Lower leg skin (tissue), 4 donors: ENCODE data around the gene SLC39A11. TPM values are rescaled to one million over a fixed set of nuclear protein-coding genes. Genes with fewer than 3 reads are reported as not detected.
"Not testable (repeated sequence)": the region's sequence is repeated elsewhere in the genome, so short reads cannot be mapped to it uniquely, and the experiment has no call there.

ENCODE experiments used
- DNase-seq, 2 donors: peaks; one replicate each; pipeline ENCODE4 v3.0.0-alpha.2; 2019; ENCODE audit warnings: low spot score in 2 of 2
- H3K4me3 ChIP-seq: fragments of 200-600 bp; sonication (generic); 2 replicates; pipeline ENCODE4 v1.5.1; 2017; ENCODE audit warnings: mild to moderate bottlenecking, low read depth; ENCODE audit not compliant: poor library complexity, severe bottlenecking
- CTCF ChIP-seq, 3 donors: fragments of 450-650 bp; IDR thresholded peaks; one replicate each; pipeline ENCODE4 v1.5.1; 2016; ENCODE audit warnings: antibody characterized with exemption in 3 of 3, mild to moderate bottlenecking in 3 of 3, moderate library complexity in 2 of 3
- POLR2A ChIP-seq, 2 donors: fragments of 450-650 bp; IDR thresholded peaks; one replicate each; pipeline ENCODE4 v1.6.1; 2016 to 2017; ENCODE audit warnings: antibody characterized with exemption in 2 of 2, mild to moderate bottlenecking in 1 of 2, moderate library complexity in 1 of 2
- WGBS, 2 donors: methylation state at CpG; one replicate each; pipeline ENCODE4 v1.1.5; 2018; 5-methylcytosine and 5-hydroxymethylcytosine counted together
- intact Hi-C: fragments of 100-400 bp; cut with DNase I; formaldehyde crosslinking; loops from one replicate; pipeline ENCODE4 v1.15.0; 2023; ENCODE audit warnings: low total_unique reads
- total RNA-seq, 4 donors: library from RNA; depleted of rRNA; stranded (reverse); fragments of >200 nt; gene quantifications; one replicate each; pipeline ENCODE4 v1.1.0, GENCODE V29; 2016

SLC39A11 gene
- total RNA-seq, 4 donors from 2014 or later: 41.6 to 59.0 (median 47.1) TPM

DNA sequence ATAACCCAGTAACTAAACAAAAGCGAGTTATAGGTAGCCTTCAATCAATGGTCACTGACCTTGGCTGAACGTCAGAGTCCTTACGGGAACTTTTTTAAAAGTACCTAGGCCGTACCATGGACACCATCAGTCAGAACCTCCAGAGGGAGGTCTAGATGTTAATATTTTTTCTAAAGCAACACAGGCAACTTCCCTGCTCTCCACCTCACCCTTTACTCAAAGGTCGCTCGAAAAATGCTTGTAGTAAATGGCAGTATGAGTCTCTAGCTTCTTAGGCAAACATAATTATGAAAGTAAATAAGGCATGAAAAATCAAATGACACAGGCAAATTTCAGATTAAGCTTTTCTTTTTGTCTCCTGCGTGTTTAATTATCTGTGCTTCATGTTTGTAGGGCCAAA lies 82.1 kb downstream of the SLC39A11 start:
- TF ChIP-seq CTCF (IDR thresholded peaks at IDR 0.05) (no peak), POLR2A (IDR thresholded peaks at IDR 0.05) (no peak)
- intact Hi-C loops: no loop called here
- WGBS, 2 donors: 79 to 90% methylated on average over 7 of the region's 7 CpGs
- no peak overlapping the region for H3K4me3 ChIP-seq
- no peak for DNase-seq

DNA sequence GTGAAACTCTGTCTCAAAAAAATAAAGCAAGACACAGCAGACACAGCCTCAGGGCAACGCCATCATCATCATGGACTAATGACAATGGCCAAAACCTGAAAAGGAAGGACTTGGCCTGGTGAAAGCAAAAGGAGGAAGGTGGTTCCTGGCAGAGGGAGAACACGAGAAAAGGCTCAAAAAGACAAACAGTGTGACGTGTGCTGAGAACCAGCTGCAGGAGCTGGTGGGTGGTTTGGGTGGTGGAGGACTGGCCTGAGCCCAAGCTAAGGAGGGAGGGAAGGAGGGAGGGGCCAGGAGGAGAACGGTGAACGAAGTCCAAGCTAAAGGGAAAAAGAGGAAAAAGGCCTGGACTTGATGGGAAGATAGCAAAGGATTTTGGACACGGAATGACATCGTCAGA lies 85.1 kb downstream of the SLC39A11 start:
- intact Hi-C loops: no loop called here
- TF ChIP-seq POLR2A (IDR thresholded peaks at IDR 0.05): no peak
- no peak for TF ChIP-seq CTCF (IDR thresholded peaks at IDR 0.05)

DNA sequence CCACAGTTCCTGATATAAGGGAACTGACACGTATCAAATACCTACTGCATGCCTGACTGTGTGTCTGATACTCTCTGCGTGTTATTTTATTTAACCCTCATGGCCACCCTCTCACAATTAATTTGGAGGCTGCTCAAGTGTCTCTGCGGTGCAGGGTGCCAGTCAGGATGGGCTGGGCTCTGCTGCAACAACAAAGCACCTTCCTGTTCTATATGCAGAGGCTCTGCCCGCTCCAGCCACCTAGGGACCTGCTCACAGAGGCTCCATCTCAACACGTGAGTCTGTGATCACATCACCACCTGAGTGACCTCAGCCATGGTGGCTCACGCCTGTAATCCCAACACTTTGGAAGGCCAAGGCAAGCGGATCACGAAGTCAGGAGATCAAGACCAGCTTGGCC lies 87.1 kb downstream of the SLC39A11 start:
- WGBS, 2 donors: 90 to 93% methylated on average over 8 of the region's 8 CpGs
- intact Hi-C loops: no loop called here
- no peak for TF ChIP-seq POLR2A (IDR thresholded peaks at IDR 0.05)
- TF ChIP-seq CTCF (IDR thresholded peaks at IDR 0.05): no peak
- peak in 1 of 2 donors; percentile 62 for DNase-seq
- H3K4me3 ChIP-seq: no peak overlapping the region

More for the DNA sequence above, 85.1 kb downstream of the SLC39A11 start:
- peak in 1 of 2 donors; percentile 56 for DNase-seq
- 59% methylated on average over 7 of the region's 7 CpGs for WGBS, 2 donors
- H3K4me3 ChIP-seq: no peak overlapping the region

DNA sequence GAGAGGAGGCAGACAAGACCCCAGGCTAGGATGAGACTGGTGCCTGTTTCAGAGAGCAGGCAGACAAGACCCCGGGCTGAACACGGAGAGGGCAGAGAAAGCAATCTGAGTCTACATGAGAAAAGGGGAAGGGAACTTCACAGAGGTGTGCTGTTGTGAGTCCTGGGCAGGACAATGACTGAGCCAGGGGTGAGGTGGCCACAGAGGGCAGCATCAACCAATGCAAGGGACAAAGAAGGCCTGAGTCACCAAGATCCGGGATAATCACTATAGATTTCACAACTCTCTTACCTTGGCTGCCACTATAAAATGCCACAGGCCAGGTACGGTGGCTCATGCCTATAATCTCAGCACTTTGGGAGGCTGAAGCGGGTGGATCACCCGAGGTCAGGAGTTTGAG lies 89.0 kb downstream of the SLC39A11 start:
- TF ChIP-seq POLR2A (IDR thresholded peaks at IDR 0.05): no peak
- TF ChIP-seq CTCF (IDR thresholded peaks at IDR 0.05): no peak
- 80 to 83% methylated on average over 6 of the region's 6 CpGs for WGBS, 2 donors
- intact Hi-C loops: no loop called here

DNA sequence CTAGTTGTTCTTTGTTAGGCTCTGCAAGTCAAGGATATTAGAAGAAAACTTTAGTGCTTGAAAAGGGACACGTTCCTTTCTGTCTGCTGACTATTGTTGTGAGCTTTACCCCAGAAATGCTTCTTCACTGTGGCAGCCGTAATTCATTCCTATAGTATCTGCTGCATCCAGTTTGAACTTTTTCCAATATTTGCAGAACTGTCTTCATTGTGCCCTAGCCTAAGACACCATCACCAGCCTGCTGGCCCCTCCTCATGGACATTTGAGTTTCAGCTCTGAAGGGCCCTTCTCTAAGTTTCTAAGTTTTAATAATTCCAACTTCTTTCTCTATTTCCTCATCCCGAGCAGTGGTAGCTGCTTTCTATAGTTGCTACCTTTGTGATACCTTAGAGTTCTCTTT lies 91.7 kb downstream of the SLC39A11 start:
- 91% methylated on average over 3 of the region's 3 CpGs for WGBS, 2 donors
- intact Hi-C loops: no loop called here
- TF ChIP-seq POLR2A (IDR thresholded peaks at IDR 0.05) (no peak), CTCF (IDR thresholded peaks at IDR 0.05) (no peak)
- no peak for DNase-seq
- no peak overlapping the region for H3K4me3 ChIP-seq

More for the DNA sequence above, 89.0 kb downstream of the SLC39A11 start:
- no peak overlapping the region for H3K4me3 ChIP-seq
- peak in 1 of 2 donors; percentile 67 for DNase-seq

DNA sequence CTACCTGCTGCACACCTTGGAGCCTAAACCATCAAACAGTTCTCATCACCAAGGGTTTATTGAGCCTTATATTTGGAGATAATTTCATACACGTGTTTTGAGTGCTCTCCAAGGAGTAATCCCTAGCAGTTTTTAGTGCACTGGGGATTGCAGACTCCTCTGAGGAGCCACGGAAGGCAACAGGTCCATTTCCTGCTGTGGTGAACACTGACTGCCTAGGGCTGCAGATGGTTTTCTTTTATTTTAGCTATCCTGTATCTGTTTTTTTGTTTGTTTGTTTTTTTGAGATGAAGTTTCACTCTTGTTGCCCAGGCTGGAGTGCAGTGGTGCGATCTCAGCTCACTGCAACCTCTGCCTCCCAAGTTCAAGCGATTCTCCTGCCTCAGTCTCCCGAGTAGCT lies 93.0 kb downstream of the SLC39A11 start:
- 79 to 86% methylated on average over 5 of the region's 5 CpGs for WGBS, 2 donors
- DNase-seq, H3K4me3 ChIP-seq, intact Hi-C loops: not testable (repeated sequence)
